Measurements from ENCODE around the gene PRDM2.

Gene PRDM2

DNA sequence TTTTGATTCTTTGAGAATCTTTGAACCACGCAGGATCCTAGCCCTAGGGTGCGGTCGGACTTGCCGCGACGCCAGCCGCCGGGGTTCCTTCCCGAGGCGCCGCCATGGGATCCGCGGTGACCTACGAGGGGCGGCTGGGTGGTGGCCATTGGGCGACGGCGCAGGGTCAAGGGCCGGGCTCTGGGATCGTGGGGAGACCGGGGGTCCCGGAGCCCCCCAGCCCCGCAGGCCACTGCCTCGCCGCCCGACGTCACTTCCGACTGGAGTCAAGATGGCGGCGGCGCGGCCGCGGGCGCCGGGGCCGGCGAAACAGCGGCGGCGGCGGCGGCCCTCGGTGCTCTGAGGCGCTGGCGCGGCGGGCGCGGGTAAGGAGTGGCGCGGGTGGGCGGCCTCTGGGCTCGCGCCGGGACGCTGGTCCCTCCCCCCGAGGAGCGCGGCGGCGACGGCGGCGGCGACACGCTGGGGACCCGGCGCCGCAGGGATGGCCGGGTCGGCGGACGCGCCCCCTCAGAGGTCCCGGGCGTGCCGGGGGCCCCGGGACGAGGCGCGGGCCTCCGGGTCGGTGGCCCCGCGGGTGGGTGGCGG, at the start of gene PRDM2:
PRDM2 (plus strand) TSS at position 253 of the 585 bp plus-strand sequence. CDS start 15,418 bp downstream, outside the sequence.
- DNase-seq (ENCODE audit: extremely low read depth, low read depth): no peak
- TF ChIP-seq CTCF (IDR thresholded peaks at IDR 0.05; ENCODE audit: low read depth, low read length): no peak

DNA sequence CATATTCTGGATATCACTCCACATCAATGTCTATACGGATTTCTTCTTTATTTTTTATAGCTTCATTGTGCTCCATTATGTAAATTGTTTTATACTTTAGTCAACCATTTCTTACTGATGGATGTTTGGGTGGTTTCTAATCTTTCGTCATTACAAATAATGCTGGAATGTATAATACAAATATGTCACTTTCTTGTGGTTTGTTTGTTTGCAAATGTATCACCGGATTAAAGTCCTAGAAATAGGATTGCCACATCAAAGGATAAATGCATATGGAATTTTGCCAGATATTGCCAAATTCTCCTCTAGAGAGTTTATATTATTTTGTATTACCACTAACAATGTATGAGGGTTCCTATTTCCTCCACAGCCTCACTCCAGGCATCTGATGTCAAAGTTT, 48.7 kb upstream of the PRDM2 start:
- DNase-seq (ENCODE audit: extremely low read depth, low read depth): no peak
- no peak for TF ChIP-seq CTCF (IDR thresholded peaks at IDR 0.05; ENCODE audit: low read depth, low read length)

GRCh38 chr1:13652238-13652637, 47.8 kb upstream of the PRDM2 start:
- no peak for TF ChIP-seq CTCF (IDR thresholded peaks at IDR 0.05; ENCODE audit: low read depth, low read length)
- DNase-seq (ENCODE audit: extremely low read depth, low read depth): no peak

- TF ChIP-seq CTCF (IDR thresholded peaks at IDR 0.05; ENCODE audit: low read depth, low read length): no peak
- peak; percentile 4 for DNase-seq (ENCODE audit: extremely low read depth, low read depth)
These were observed 38.4 kb upstream of the PRDM2 start for GRCh38 chr1:13661539-13661938.

- TF ChIP-seq CTCF (IDR thresholded peaks at IDR 0.05; ENCODE audit: low read depth, low read length): no peak
- peak; percentile 23 for DNase-seq (ENCODE audit: extremely low read depth, low read depth)
These were observed 37.5 kb upstream of the PRDM2 start for GRCh38 chr1:13662493-13662892.

GRCh38 chr1:13663969-13664368, 36.0 kb upstream of the PRDM2 start:
- no peak for TF ChIP-seq CTCF (IDR thresholded peaks at IDR 0.05; ENCODE audit: low read depth, low read length)

DNA sequence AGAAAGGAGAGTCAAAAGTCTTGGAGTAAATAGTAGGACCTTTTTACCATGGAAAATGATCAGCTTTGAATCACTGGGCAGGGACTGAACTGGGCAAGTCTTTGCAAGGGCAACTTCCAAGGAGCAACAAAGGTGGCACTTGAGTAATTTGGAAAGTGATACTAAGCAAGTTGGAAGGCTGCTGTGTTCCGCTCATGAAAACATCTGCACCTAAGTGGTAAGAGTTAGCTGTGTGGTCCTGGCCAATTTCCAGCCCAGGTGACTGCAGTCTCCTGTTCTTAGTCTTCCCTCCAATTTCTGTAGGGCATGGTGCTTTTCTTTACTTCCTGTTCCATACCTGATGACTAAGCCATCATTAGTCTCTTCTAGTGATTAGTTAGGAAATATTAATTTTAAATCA, 35.5 kb upstream of the PRDM2 start:
- DNase-seq (ENCODE audit: extremely low read depth, low read depth): no peak
- TF ChIP-seq CTCF (IDR thresholded peaks at IDR 0.05; ENCODE audit: low read depth, low read length): no peak

More at GRCh38 chr1:13663969-13664368, 36.0 kb upstream of the PRDM2 start:
- DNase-seq (ENCODE audit: extremely low read depth, low read depth): no peak
